Medulla oblongata (tissue), 1 donor: ENCODE results near the gene TECTB.
A peak's percentile ranks its signal among the peaks of the same experiment; 100 is the strongest.

Experiments
- DNase-seq: peaks from one replicate; pipeline ENCODE4 v3.0.0-alpha.2; 2015; ENCODE audit errors: extremely low spot score

The TECTB gene

GRCh38 chr10:112307358-112308124, 24.3 kb downstream of the TECTB start:
- peak; percentile 47 for DNase-seq

GRCh38 chr10:112308125-112308502, 24.9 kb downstream of the TECTB start:
- no peak for DNase-seq

- DNase-seq = no peak
Measured at GRCh38 chr10:112311481-112311880, 28.3 kb downstream of the TECTB start.

- no peak for DNase-seq
Measured at GRCh38 chr10:112313234-112313633, 30.0 kb downstream of the TECTB start.

- no peak for DNase-seq
Measured at GRCh38 chr10:112313911-112314310, 30.7 kb downstream of the TECTB start.

GRCh38 chr10:112314822-112315474, 31.7 kb downstream of the TECTB start:
- peak; percentile 86 for DNase-seq

- no peak for DNase-seq
Measured at GRCh38 chr10:112327678-112328077, 44.5 kb downstream of the TECTB start.

- no peak for DNase-seq
Measured at GRCh38 chr10:112330162-112330561, 47.0 kb downstream of the TECTB start.

GRCh38 chr10:112330607-112331160, 47.5 kb downstream of the TECTB start:
- DNase-seq = no peak

- no peak for DNase-seq
Measured at GRCh38 chr10:112332022-112332421, 48.8 kb downstream of the TECTB start.

- DNase-seq = no peak
Measured at GRCh38 chr10:112332509-112333228, 49.5 kb downstream of the TECTB start.

- DNase-seq = no peak
Measured at GRCh38 chr10:112333452-112333851, 50.3 kb downstream of the TECTB start.

GRCh38 chr10:112335111-112335867, 52.1 kb downstream of the TECTB start:
- no peak for DNase-seq

- DNase-seq = no peak
Measured at GRCh38 chr10:112335868-112336265, 52.7 kb downstream of the TECTB start.

GRCh38 chr10:112336556-112337201, 53.5 kb downstream of the TECTB start:
- no peak for DNase-seq

- DNase-seq = no peak
Measured at GRCh38 chr10:112338957-112339356, 55.8 kb downstream of the TECTB start.

- DNase-seq = no peak
Measured at GRCh38 chr10:112340601-112341000, 57.4 kb downstream of the TECTB start.

- DNase-seq = no peak
Measured at GRCh38 chr10:112343056-112343806, 60.0 kb downstream of the TECTB start.

GRCh38 chr10:112344261-112344660, 61.1 kb downstream of the TECTB start:
- DNase-seq = no peak

GRCh38 chr10:112345202-112345601, 62.0 kb downstream of the TECTB start:
- no peak for DNase-seq
